Activated naive CD8-positive, alpha-beta T cell (primary cell): ENCODE data around the gene DPP10.

Source experiments
- H3K27ac Mint-ChIP-seq: one replicate; pipeline ENCODE4 v1.8.0; 2021; ENCODE audit warnings: mixed read lengths
- H3K27me3 Mint-ChIP-seq: one replicate; pipeline ENCODE4 v1.8.0; 2021; ENCODE audit warnings: mixed read lengths
- H3K36me3 Mint-ChIP-seq: one replicate; pipeline ENCODE4 v1.8.0; 2021; ENCODE audit warnings: mixed read lengths
- H3K4me1 Mint-ChIP-seq: one replicate; pipeline ENCODE4 v1.8.0; 2021; ENCODE audit warnings: low read depth, mixed read lengths
- H3K4me3 Mint-ChIP-seq: one replicate; pipeline ENCODE4 v1.8.0; 2021; ENCODE audit warnings: mild to moderate bottlenecking, mixed read lengths
- H3K9me3 Mint-ChIP-seq: one replicate; pipeline ENCODE4 v1.8.0; 2021; ENCODE audit warnings: low read depth, mixed read lengths

Gene DPP10

GRCh38 chr2:115460008-115460407, 1017.6 kb downstream of the DPP10 start:
- no peak overlapping the region for H3K27ac Mint-ChIP-seq

GRCh38 chr2:115480741-115481140, 1038.3 kb downstream of the DPP10 start:
- H3K36me3 Mint-ChIP-seq: no peaks in the 10 kb centered on the region
- H3K9me3 Mint-ChIP-seq: peaks cover 10% of the 10 kb centered on the region
- no peaks in the 10 kb centered on the region for H3K27me3 Mint-ChIP-seq
- H3K27ac Mint-ChIP-seq: no peak overlapping the region
- no peak overlapping the region for H3K4me3 Mint-ChIP-seq
- H3K4me1 Mint-ChIP-seq: no peaks in the 10 kb centered on the region

More at GRCh38 chr2:115460008-115460407, 1017.6 kb downstream of the DPP10 start:
- H3K4me1 Mint-ChIP-seq: no peaks in the 10 kb centered on the region
- no peak overlapping the region for H3K4me3 Mint-ChIP-seq
- peaks cover 3% of the 10 kb centered on the region for H3K9me3 Mint-ChIP-seq
- H3K36me3 Mint-ChIP-seq: no peaks in the 10 kb centered on the region
- no peaks in the 10 kb centered on the region for H3K27me3 Mint-ChIP-seq

GRCh38 chr2:115481842-115482241, 1039.4 kb downstream of the DPP10 start:
- no peak overlapping the region for H3K27ac Mint-ChIP-seq
- no peaks in the 10 kb centered on the region for H3K36me3 Mint-ChIP-seq
- H3K4me3 Mint-ChIP-seq: no peak overlapping the region
- H3K9me3 Mint-ChIP-seq: peaks cover 15% of the 10 kb centered on the region
- H3K4me1 Mint-ChIP-seq: no peaks in the 10 kb centered on the region
- H3K27me3 Mint-ChIP-seq: no peaks in the 10 kb centered on the region

- Mint-ChIP-seq H3K36me3 (no peaks in the 10 kb centered on the region), H3K4me1 (no peaks in the 10 kb centered on the region), H3K27ac (no peak overlapping the region), H3K27me3 (no peaks in the 10 kb centered on the region), H3K9me3 (peaks cover 15% of the 10 kb centered on the region), H3K4me3 (no peak overlapping the region)
Observed at GRCh38 chr2:115483666-115484065, 1041.2 kb downstream of the DPP10 start.

- no peak overlapping the region for H3K4me3 Mint-ChIP-seq
- no peaks in the 10 kb centered on the region for H3K27me3 Mint-ChIP-seq
- H3K9me3 Mint-ChIP-seq: peaks cover 15% of the 10 kb centered on the region
- no peaks in the 10 kb centered on the region for H3K4me1 Mint-ChIP-seq
- no peaks in the 10 kb centered on the region for H3K36me3 Mint-ChIP-seq
- H3K27ac Mint-ChIP-seq: no peak overlapping the region
Observed at GRCh38 chr2:115484486-115484885, 1042.0 kb downstream of the DPP10 start.

GRCh38 chr2:115484983-115485382, 1042.5 kb downstream of the DPP10 start:
- Mint-ChIP-seq H3K9me3 (peaks cover 15% of the 10 kb centered on the region), H3K4me1 (no peaks in the 10 kb centered on the region), H3K27ac (no peak overlapping the region), H3K36me3 (no peaks in the 10 kb centered on the region), H3K27me3 (no peaks in the 10 kb centered on the region), H3K4me3 (no peak overlapping the region)

GRCh38 chr2:115491186-115491793, 1048.8 kb downstream of the DPP10 start:
- no peaks in the 10 kb centered on the region for H3K36me3 Mint-ChIP-seq
- H3K27me3 Mint-ChIP-seq: no peaks in the 10 kb centered on the region
- no peak overlapping the region for H3K27ac Mint-ChIP-seq
- no peak overlapping the region for H3K4me3 Mint-ChIP-seq
- H3K4me1 Mint-ChIP-seq: no peaks in the 10 kb centered on the region
- H3K9me3 Mint-ChIP-seq: peaks cover 7% of the 10 kb centered on the region

- no peaks in the 10 kb centered on the region for H3K27me3 Mint-ChIP-seq
- H3K9me3 Mint-ChIP-seq: no peaks in the 10 kb centered on the region
- H3K27ac Mint-ChIP-seq: no peak overlapping the region
- no peaks in the 10 kb centered on the region for H3K4me1 Mint-ChIP-seq
- no peak overlapping the region for H3K4me3 Mint-ChIP-seq
- H3K36me3 Mint-ChIP-seq: no peaks in the 10 kb centered on the region
Observed at GRCh38 chr2:115505331-115505730, 1062.9 kb downstream of the DPP10 start.

GRCh38 chr2:115520727-115521126, 1078.3 kb downstream of the DPP10 start:
- Mint-ChIP-seq H3K9me3 (peaks cover 3% of the 10 kb centered on the region), H3K36me3 (no peaks in the 10 kb centered on the region), H3K27me3 (no peaks in the 10 kb centered on the region), H3K4me1 (no peaks in the 10 kb centered on the region), H3K4me3 (no peak overlapping the region), H3K27ac (no peak overlapping the region)

- peaks cover 10% of the 10 kb centered on the region for H3K9me3 Mint-ChIP-seq
- H3K4me1 Mint-ChIP-seq: no peaks in the 10 kb centered on the region
- no peaks in the 10 kb centered on the region for H3K36me3 Mint-ChIP-seq
- H3K27me3 Mint-ChIP-seq: no peaks in the 10 kb centered on the region
- no peak overlapping the region for H3K4me3 Mint-ChIP-seq
- no peak overlapping the region for H3K27ac Mint-ChIP-seq
Observed at GRCh38 chr2:115524452-115524851, 1082.0 kb downstream of the DPP10 start.

- H3K36me3 Mint-ChIP-seq: no peaks in the 10 kb centered on the region
- H3K27me3 Mint-ChIP-seq: no peaks in the 10 kb centered on the region
- no peaks in the 10 kb centered on the region for H3K4me1 Mint-ChIP-seq
- H3K27ac Mint-ChIP-seq: no peak overlapping the region
- peaks cover 14% of the 10 kb centered on the region for H3K9me3 Mint-ChIP-seq
- no peak overlapping the region for H3K4me3 Mint-ChIP-seq
Observed at GRCh38 chr2:115529627-115530026, 1087.2 kb downstream of the DPP10 start.

- H3K4me3 Mint-ChIP-seq: no peak overlapping the region
- H3K27ac Mint-ChIP-seq: no peak overlapping the region
- H3K9me3 Mint-ChIP-seq: peaks cover 11% of the 10 kb centered on the region
- H3K36me3 Mint-ChIP-seq: no peaks in the 10 kb centered on the region
- H3K4me1 Mint-ChIP-seq: no peaks in the 10 kb centered on the region
- H3K27me3 Mint-ChIP-seq: no peaks in the 10 kb centered on the region
Observed at GRCh38 chr2:115533081-115533480, 1090.6 kb downstream of the DPP10 start.

- Mint-ChIP-seq H3K27ac (no peak overlapping the region), H3K36me3 (no peaks in the 10 kb centered on the region), H3K27me3 (no peaks in the 10 kb centered on the region), H3K4me3 (no peak overlapping the region), H3K9me3 (peaks cover 18% of the 10 kb centered on the region), H3K4me1 (no peaks in the 10 kb centered on the region)
Observed at GRCh38 chr2:115541814-115542213, 1099.4 kb downstream of the DPP10 start.

- Mint-ChIP-seq H3K27me3 (no peaks in the 10 kb centered on the region), H3K4me1 (no peaks in the 10 kb centered on the region), H3K9me3 (peaks cover 18% of the 10 kb centered on the region), H3K27ac (no peak overlapping the region), H3K4me3 (no peak overlapping the region), H3K36me3 (no peaks in the 10 kb centered on the region)
Observed at GRCh38 chr2:115542331-115542730, 1099.9 kb downstream of the DPP10 start.

- Mint-ChIP-seq H3K4me3 (no peak overlapping the region), H3K27me3 (no peaks in the 10 kb centered on the region), H3K27ac (no peak overlapping the region), H3K9me3 (peaks cover 18% of the 10 kb centered on the region), H3K4me1 (no peaks in the 10 kb centered on the region), H3K36me3 (no peaks in the 10 kb centered on the region)
Observed at GRCh38 chr2:115543024-115543423, 1100.6 kb downstream of the DPP10 start.

- no peaks in the 10 kb centered on the region for H3K36me3 Mint-ChIP-seq
- no peaks in the 10 kb centered on the region for H3K4me1 Mint-ChIP-seq
- no peak overlapping the region for H3K27ac Mint-ChIP-seq
- no peaks in the 10 kb centered on the region for H3K27me3 Mint-ChIP-seq
- H3K9me3 Mint-ChIP-seq: peaks cover 18% of the 10 kb centered on the region
- no peak overlapping the region for H3K4me3 Mint-ChIP-seq
Observed at GRCh38 chr2:115543461-115543860, 1101.0 kb downstream of the DPP10 start.
